Mesendoderm (in vitro differentiated cells): ENCODE results near the gene GCHFR. TPM values are rescaled to one million over a fixed set of nuclear protein-coding genes. Genes with fewer than 3 reads are reported as not detected.

Source experiments
- DNase-seq: peaks from one replicate; pipeline ENCODE4 v3.0.0; 2013
- H2AK5ac ChIP-seq: 2 replicates; pipeline ENCODE4 v1.6.1; 2013; ENCODE audit warnings: low read length, inconsistent platforms
- H2BK120ac ChIP-seq: 2 replicates; pipeline ENCODE4 v1.6.1; 2013; ENCODE audit warnings: low read depth, mild to moderate bottlenecking, low read length, moderate library complexity, mixed read lengths
- H2BK15ac ChIP-seq: replicated peaks from 2 replicates; pipeline ENCODE4 v1.6.1; 2013; ENCODE audit warnings: low read depth, mild to moderate bottlenecking, moderate library complexity
- H2BK5ac ChIP-seq: 2 replicates; pipeline ENCODE4 v1.6.1; 2013; ENCODE audit warnings: low read length, inconsistent platforms
- H3K18ac ChIP-seq: 2 replicates; pipeline ENCODE4 v1.6.1; 2013; ENCODE audit warnings: mild to moderate bottlenecking, low read length, mixed read lengths
- H3K23ac ChIP-seq: one replicate; pipeline ENCODE4 v1.6.1; 2013; ENCODE audit warnings: low read length
- H3K27ac ChIP-seq: 2 replicates; pipeline ENCODE4 v1.5.1; 2013; ENCODE audit warnings: low read depth, mild to moderate bottlenecking, inconsistent platforms, low read length, moderate library complexity
- H3K27me3 ChIP-seq: 2 replicates; pipeline ENCODE4 v1.6.1; 2013; ENCODE audit warnings: low read length, control low read depth, mild to moderate bottlenecking, inconsistent platforms; ENCODE audit not compliant: insufficient read depth, poor library complexity
- H3K36me3 ChIP-seq: 2 replicates; pipeline ENCODE4 v1.6.1; 2013; ENCODE audit warnings: low read length, inconsistent platforms; ENCODE audit not compliant: control insufficient read depth, insufficient read depth
- H3K4ac ChIP-seq: one replicate; pipeline ENCODE4 v1.6.1; 2013; ENCODE audit warnings: low read depth, mild to moderate bottlenecking, low read length, moderate library complexity
- H3K4me1 ChIP-seq: 2 replicates; pipeline ENCODE4 v1.6.1; 2013; ENCODE audit warnings: low read depth, low read length, inconsistent platforms; ENCODE audit not compliant: control insufficient read depth
- H3K4me2 ChIP-seq: 2 replicates; pipeline ENCODE4 v1.6.1; 2013; ENCODE audit warnings: low read length
- H3K4me3 ChIP-seq: 2 replicates; pipeline ENCODE4 v1.5.1; 2013; ENCODE audit warnings: mild to moderate bottlenecking, low read length
- H3K56ac ChIP-seq: one replicate; pipeline ENCODE4 v1.6.1; 2013; ENCODE audit warnings: low read length
- H3K79me1 ChIP-seq: 2 replicates; pipeline ENCODE4 v1.6.1; 2013; ENCODE audit warnings: low read length, inconsistent platforms
- H3K79me2 ChIP-seq: 2 replicates; pipeline ENCODE4 v1.6.1; 2013; ENCODE audit warnings: mild to moderate bottlenecking, low read length; ENCODE audit not compliant: control insufficient read depth, insufficient read depth
- H3K9ac ChIP-seq: 2 replicates; pipeline ENCODE4 v1.6.1; 2013; ENCODE audit warnings: low read length, inconsistent platforms
- H4K5ac ChIP-seq: one replicate; pipeline ENCODE4 v1.6.1; 2013; ENCODE audit warnings: low read length
- H4K8ac ChIP-seq: one replicate; pipeline ENCODE4 v1.6.1; 2013; ENCODE audit warnings: low read depth, mild to moderate bottlenecking, control low read depth, low read length, moderate library complexity
- WGBS: extraction: QIAGEN DNeasy Blood & Tissue Kit; methylation state at CpG from one replicate; pipeline ENCODE4 v1.1.7; 2013; ENCODE audit warnings: low lambda C conversion rate, missing lambda C conversion rate; ENCODE audit not compliant: insufficient coverage; ENCODE audit errors: extremely low coverage; 5-methylcytosine and 5-hydroxymethylcytosine counted together
- small RNA-seq: library from polyadenylated mRNA; stranded (forward); fragments of <200 nt; extraction: miRNeasy Mini kit (QIAGEN cat#:217004); gene quantifications from one replicate; pipeline ENCODE3, GENCODE V24; 2013; ENCODE audit not compliant: insufficient read depth

Gene GCHFR

GRCh38 chr15:40808861-40809450 lies 45.1 kb downstream of the GCHFR start:
- no peak overlapping the region for H2BK15ac ChIP-seq

GRCh38 chr15:40812721-40813425 lies 49.0 kb downstream of the GCHFR start:
- no peaks in the 10 kb centered on the region for H3K79me1 ChIP-seq
- no peak overlapping the region for H3K27ac ChIP-seq
- no peak for DNase-seq

More at GRCh38 chr15:40808861-40809450, 45.1 kb downstream of the GCHFR start:
- Histone ChIP-seq H3K9ac (peak overlapping the region; percentile 9), H3K4ac (no peak overlapping the region), H3K36me3 (no peaks in the 10 kb centered on the region), H3K4me1 (no peaks in the 10 kb centered on the region), H3K18ac (no peak overlapping the region), H3K4me3 (no peak overlapping the region), H2BK5ac (no peak overlapping the region), H3K56ac (no peak overlapping the region), H3K79me1 (no peaks in the 10 kb centered on the region), H3K27me3 (no peaks in the 10 kb centered on the region), H3K4me2 (no peak overlapping the region), H3K79me2 (no peaks in the 10 kb centered on the region), H3K23ac (no peak overlapping the region), H2AK5ac (no peak overlapping the region), H3K27ac (no peak overlapping the region), H2BK120ac (no peak overlapping the region), H4K8ac (no peak overlapping the region), H4K5ac (no peak overlapping the region)
- DNase-seq: no peak
- WGBS: no CpG with 5 or more reads among the region's 8 CpGs

GRCh38 chr15:40815042-40815698 lies 51.3 kb downstream of the GCHFR start:
- no peak for DNase-seq
- Histone ChIP-seq H3K4me3 (no peak overlapping the region), H3K23ac (no peak overlapping the region), H2AK5ac (no peak overlapping the region), H2BK5ac (no peak overlapping the region), H3K4me1 (no peaks in the 10 kb centered on the region), H3K27me3 (no peaks in the 10 kb centered on the region), H3K79me2 (no peaks in the 10 kb centered on the region), H3K36me3 (peaks cover 2% of the 10 kb centered on the region), H4K5ac (no peak overlapping the region), H3K18ac (no peak overlapping the region), H4K8ac (no peak overlapping the region), H3K56ac (no peak overlapping the region), H3K4ac (no peak overlapping the region), H3K4me2 (no peak overlapping the region), H3K9ac (no peak overlapping the region), H2BK15ac (no peak overlapping the region), H3K27ac (no peak overlapping the region), H3K79me1 (no peaks in the 10 kb centered on the region), H2BK120ac (no peak overlapping the region)
- WGBS: no CpG with 5 or more reads among the region's 4 CpGs

More at GRCh38 chr15:40812721-40813425, 49.0 kb downstream of the GCHFR start:
- Histone ChIP-seq H4K5ac (no peak overlapping the region), H3K4ac (no peak overlapping the region), H2BK120ac (no peak overlapping the region), H3K79me2 (no peaks in the 10 kb centered on the region), H4K8ac (no peak overlapping the region), H3K36me3 (peaks cover 2% of the 10 kb centered on the region), H3K23ac (no peak overlapping the region), H2BK5ac (no peak overlapping the region), H3K18ac (no peak overlapping the region), H2AK5ac (no peak overlapping the region), H3K56ac (no peak overlapping the region), H3K4me3 (no peak overlapping the region), H2BK15ac (no peak overlapping the region), H3K4me1 (no peaks in the 10 kb centered on the region), H3K4me2 (no peak overlapping the region), H3K9ac (no peak overlapping the region), H3K27me3 (no peaks in the 10 kb centered on the region)
- no CpG with 5 or more reads among the region's 12 CpGs for WGBS

Small RNA genes within 50 kb of the gene (small RNA-seq; reads per million reads assigned to genes)
- gene SUMO2P15: not detected
